ENCODE results near the gene ENTPD2.
"Not testable (repeated sequence)": the region's sequence is repeated elsewhere in the genome, so short reads cannot be mapped to it uniquely, and the experiment has no call there.

The ENTPD2 gene

GRCh38 chr9:137004285-137004684, 49.6 kb downstream of the ENTPD2 start:
- in situ Hi-C loops (cut with HindIII; ENCODE audit: low sequenced_read_pairs) = not testable (repeated sequence)

- in situ Hi-C loops (cut with HindIII; ENCODE audit: low sequenced_read_pairs) = no loop called here
These were observed 51.2 kb downstream of the ENTPD2 start for GRCh38 chr9:137002646-137003041.

- in situ Hi-C loops (cut with HindIII; ENCODE audit: low sequenced_read_pairs) = no loop called here
These were observed 51.8 kb downstream of the ENTPD2 start for GRCh38 chr9:137001857-137002645.

DNA sequence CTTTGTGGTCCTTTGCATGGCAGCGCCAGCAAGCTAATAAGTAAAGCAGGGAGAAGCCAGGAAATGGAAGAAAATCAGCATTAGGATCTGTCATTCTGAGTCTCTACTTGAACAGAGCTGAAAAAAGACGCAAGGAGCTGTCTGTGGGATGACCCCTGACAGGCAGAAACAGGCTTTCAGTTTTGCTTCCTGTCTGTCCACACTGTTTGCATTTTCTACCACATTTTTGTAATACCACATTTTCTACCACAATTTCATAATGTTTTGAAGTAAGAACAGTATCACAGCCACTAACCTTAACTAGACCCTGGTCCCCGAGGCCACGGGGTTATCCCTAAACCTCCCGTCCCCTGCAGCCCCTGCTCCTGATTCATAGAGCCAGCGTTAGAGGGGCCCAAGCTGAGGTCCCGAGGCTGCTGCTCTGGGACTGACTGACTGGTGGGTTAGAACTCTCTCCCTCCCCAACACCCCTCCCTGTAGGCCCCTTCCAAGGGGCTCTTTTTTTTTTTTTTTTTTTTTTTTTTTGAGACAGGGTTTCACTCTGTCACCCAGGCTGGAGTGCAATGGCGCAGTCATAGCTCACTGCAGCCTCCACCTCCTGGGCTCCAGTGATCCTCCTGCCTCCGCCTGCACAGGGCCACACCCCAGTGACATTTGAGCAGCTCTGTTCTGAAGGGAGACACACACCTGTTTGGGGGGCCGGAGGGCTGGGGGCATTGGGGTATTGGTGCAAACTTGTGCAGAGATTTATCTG, 53.5 kb downstream of the ENTPD2 start:
- in situ Hi-C loops (cut with HindIII; ENCODE audit: low sequenced_read_pairs) = no loop called here
